ENCODE results near the gene SULT1A2.

The SULT1A2 gene

DNA sequence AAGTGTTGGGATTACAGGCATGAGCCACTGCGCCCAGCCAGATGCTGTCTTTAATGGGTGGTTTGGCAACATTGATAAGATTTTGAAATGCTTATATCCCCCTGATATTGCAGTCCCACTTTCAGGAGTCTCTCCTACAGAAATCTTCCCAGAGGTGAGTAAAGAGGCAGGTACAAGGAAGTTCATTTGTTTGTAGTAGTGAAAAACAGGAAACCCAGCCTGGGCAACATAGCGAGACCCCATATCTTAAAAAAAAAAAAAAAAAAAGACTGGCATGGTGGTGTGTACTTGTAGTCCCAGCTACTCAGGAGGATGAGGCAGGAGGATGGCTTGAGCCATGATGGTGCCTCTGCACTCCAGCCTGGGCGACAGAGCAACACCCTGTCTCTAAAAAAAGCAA is 51.9 kb downstream of the SULT1A2 start:
- no peak for DNase-seq
- in situ Hi-C loops (cut with HindIII; ENCODE audit: low pct_ligation_motif_present, low sequenced_read_pairs), result no loop called here
- Histone ChIP-seq H3K27me3 (replicated peaks) (no peaks in the 10 kb centered on the region), H3K4me3 (ENCODE audit: low read depth, low read length) (no peak overlapping the region), H3K27ac (no peak overlapping the region), H3K36me3 (replicated peaks) (no peaks in the 10 kb centered on the region)
- no peak for TF ChIP-seq CTCF (IDR thresholded peaks at IDR 0.05; ENCODE audit: low read depth, low read length, missing control alignments)

- Histone ChIP-seq H3K36me3 (replicated peaks) (no peaks in the 10 kb centered on the region), H3K27ac (no peak overlapping the region), H3K4me3 (ENCODE audit: low read depth, low read length) (no peak overlapping the region), H3K27me3 (replicated peaks) (no peaks in the 10 kb centered on the region)
- TF ChIP-seq CTCF (IDR thresholded peaks at IDR 0.05; ENCODE audit: low read depth, low read length, missing control alignments), result no peak
- in situ Hi-C loops (cut with HindIII; ENCODE audit: low pct_ligation_motif_present, low sequenced_read_pairs), result no loop called here
- no peak for DNase-seq
These were observed 53.8 kb downstream of the SULT1A2 start for GRCh38 chr16:28543072-28543471.

DNA sequence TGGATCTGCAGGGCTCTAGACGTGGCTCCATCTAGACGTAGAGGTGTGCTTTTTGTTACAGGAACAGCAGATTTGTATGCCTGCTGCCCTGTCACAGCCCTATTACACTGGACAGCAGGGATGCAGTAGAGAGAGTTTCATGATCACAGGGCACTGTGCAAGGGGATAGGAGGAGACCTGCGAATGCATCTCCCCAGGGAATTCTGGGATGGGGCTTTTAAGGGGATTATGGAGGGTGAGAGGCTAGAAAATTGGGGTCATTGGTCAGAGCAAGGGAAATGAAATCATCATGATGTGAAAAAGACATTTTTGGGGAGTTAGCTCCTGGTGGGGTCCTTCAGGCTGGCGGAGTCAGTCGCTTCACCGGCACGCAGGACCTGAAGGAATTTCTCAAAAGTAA is 54.2 kb downstream of the SULT1A2 start:
- Histone ChIP-seq H3K4me3 (ENCODE audit: low read depth, low read length) (no peak overlapping the region), H3K36me3 (replicated peaks) (no peaks in the 10 kb centered on the region), H3K27ac (no peak overlapping the region), H3K27me3 (replicated peaks) (no peaks in the 10 kb centered on the region)
- no peak for TF ChIP-seq CTCF (IDR thresholded peaks at IDR 0.05; ENCODE audit: low read depth, low read length, missing control alignments)
- in situ Hi-C loops (cut with HindIII; ENCODE audit: low pct_ligation_motif_present, low sequenced_read_pairs), result no loop called here
- no peak for DNase-seq
